ENCODE measurements around the gene DNAJC21.

DNAJC21 gene

GRCh38 chr5:34923694-34924461, 5.5 kb upstream of the DNAJC21 start:
- H3K27ac ChIP-seq = no peak overlapping the region
- TF ChIP-seq CTCF (conservative IDR thresholded peaks at IDR 0.05) = no peak

- TF ChIP-seq CTCF (conservative IDR thresholded peaks at IDR 0.05) = no peak
- H3K27ac ChIP-seq = no peak overlapping the region
These were observed 4.9 kb upstream of the DNAJC21 start for GRCh38 chr5:34924462-34924765.

- no peak overlapping the region for H3K27ac ChIP-seq
- TF ChIP-seq CTCF (conservative IDR thresholded peaks at IDR 0.05) = no peak
These were observed 3.0 kb upstream of the DNAJC21 start for GRCh38 chr5:34926318-34926888.

GRCh38 chr5:34927785-34928184, 1.6 kb upstream of the DNAJC21 start:
- no peak overlapping the region for H3K27ac ChIP-seq
- no peak for TF ChIP-seq CTCF (conservative IDR thresholded peaks at IDR 0.05)

GRCh38 chr5:34928267-34928666, 1.1 kb upstream of the DNAJC21 start:
- H3K27ac ChIP-seq = peak overlapping the region; percentile 95; the same call in 1 of the 2 replicates
- TF ChIP-seq CTCF (conservative IDR thresholded peaks at IDR 0.05) = no peak

- no peak for TF ChIP-seq CTCF (conservative IDR thresholded peaks at IDR 0.05)
- peak overlapping the region; percentile 95 for H3K27ac ChIP-seq
These were observed 532 bp downstream of the DNAJC21 start for GRCh38 chr5:34929720-34930461.

- peak overlapping the region; percentile 95 for H3K27ac ChIP-seq
These were observed 1.1 kb downstream of the DNAJC21 start for GRCh38 chr5:34930462-34930844.

More at GRCh38 chr5:34930462-34930844, 1.1 kb downstream of the DNAJC21 start:
- no peak for TF ChIP-seq CTCF (conservative IDR thresholded peaks at IDR 0.05)

Measured in VCaP (cell line).